Stimulated activated CD4-positive, alpha-beta T cell treated with anti-CD3 and anti-CD28 coated beads, Interleukin-15, amount 100 ng/mL, for 48 hours (primary cell): Measurements from ENCODE around the gene AIFM2.
A peak's percentile ranks its signal among the peaks of the same experiment; 100 is the strongest.

Source experiments
- DNase-seq, 2 donors: peaks; one replicate each; pipeline ENCODE4 v3.0.0-alpha.2; 2020; ENCODE audit warnings: low read depth in 2 of 2

Gene AIFM2

DNA sequence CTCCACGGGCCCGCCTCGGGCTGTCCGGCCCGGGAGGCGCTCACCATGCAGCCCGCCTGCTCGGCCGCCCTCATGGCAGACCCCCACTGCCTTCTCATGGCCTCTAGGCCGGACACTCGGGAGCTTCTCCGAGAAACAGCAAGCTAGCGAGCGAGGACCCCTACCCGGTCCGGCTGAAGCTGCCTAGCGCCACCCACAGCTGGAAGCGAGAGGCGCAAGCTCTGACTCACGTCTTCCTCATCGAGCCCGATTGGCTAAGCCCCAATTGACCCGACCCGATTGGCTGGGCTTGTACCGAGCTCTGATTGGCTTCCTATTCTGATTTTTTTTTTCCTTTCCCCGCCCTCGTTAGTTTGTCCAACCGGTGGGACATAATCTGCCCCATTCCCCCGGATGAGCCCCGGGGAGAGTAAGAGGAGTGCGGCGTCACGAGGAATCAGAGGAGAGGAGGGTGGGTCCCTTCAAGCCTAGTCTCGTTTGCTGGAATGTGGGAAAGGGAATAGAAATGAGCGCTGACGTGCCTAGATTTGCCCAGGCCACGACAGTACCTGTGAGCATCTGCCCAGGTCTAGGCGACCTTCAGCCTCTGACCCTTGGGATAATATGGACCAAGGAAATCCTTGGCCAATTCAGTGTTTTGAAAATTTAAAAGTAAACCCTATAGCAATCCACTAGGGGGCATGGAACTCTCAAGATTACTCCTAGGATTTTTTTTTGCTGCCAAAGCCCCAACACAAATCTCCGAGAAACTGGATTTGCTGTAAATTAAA lies 14.0 kb upstream of the AIFM2 start, which contains the start of gene TYSND1:
TSS of gene TYSND1 (minus strand) at position 212 of the 770 bp plus-strand sequence. CDS start at position 98, 114 bp downstream.
- peak; percentile 91 to 93 for DNase-seq

DNA sequence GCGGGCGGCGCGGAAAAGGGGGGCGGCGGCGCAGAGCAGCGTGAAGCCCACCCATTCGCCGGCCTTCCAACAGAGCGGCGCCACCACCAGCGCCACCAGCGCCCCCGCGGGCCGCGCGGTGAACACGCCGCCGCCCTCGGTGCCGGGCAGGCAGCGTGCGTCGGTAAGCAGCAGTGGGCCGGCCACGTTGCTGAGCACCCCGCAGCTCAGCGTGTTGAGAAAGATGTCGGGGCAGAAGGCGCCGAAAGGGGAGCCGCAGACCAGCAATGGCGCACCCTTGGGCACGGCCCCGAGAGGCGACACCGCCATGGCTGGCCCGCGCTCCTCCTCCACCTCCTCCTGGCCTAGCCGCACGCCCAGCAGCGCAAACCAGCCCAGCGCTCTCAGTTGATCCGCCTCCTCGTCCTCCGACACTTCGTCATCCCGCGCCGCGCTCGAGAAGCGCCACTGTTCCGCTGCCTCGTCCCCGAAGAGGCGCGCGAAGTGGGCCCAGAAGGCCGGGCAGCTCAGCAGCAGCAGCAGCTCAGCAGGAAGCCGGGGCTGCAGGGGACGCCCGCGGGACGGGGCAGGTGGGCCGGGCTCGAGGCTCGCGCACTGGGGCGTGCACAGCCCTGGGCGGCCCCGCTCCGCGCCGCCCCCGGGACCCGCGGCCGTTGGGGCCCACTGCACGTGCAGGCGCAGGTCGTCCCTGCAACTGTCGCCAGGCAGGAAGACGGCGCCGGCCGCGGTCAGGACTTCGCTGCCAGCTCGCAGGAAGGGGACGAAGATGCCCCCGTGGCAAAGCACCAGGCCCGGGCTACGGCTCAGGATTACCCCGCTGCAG lies 13.3 kb upstream of the AIFM2 start:
- peak; percentile 53 to 58 for DNase-seq

DNA sequence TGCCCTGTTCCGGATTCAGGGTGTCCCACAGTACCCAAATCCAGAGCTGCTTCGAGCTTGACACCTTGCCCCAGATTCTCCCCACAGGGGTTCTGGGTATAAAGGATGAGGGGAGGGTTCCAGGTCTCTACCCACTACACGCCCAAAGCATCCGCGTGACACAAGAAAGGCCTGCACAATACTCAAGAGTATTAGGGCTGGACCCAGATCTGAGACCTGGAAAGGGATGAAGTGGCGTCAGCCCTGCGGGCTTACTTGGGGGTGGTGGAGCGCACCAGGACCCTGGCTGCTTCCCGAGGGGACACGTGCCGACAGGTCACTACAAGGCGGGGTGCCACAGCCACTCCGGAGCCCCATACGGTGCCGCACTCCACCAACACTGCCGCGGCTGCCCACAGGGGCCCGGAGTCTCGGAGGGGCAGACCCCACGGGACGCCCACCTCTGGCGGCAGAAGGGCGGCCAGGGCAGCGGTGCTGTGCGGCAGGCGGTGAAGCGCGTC lies 12.6 kb upstream of the AIFM2 start:
- no peak for DNase-seq

DNA sequence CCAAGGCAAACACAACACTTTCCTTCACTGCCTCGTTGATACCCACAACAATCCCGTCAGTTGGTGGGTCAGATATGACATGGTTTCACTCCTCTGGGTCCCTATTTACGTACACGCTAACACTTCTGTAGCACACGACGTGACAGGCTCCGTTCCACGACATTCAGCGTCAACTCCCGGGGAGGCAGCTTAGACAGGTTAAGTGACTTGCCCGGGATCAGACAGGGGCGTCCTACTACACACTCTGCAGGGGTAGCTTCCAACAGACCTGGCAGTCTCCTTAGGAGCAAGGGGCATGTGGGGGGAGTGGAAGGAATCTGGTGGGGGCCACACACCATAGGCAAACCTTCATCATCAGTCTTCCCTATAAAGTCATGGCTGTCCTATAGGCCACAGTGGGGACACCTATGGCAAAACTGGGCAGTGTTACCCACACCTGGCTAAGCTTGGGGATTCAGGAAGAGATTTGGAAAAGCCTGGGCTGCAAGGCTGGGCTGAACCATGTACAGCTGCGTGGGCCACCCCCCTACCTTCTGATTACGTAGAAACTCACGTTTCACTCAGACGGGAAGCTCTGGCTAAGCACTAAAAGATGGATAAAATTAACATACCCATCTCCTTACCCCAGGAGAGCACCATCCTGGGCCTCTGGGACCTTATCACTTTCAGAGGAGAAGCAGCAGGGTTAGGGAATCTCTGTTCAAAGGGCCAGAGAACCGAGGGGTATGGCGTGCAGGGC lies 11.9 kb upstream of the AIFM2 start:
- no peak for DNase-seq

DNA sequence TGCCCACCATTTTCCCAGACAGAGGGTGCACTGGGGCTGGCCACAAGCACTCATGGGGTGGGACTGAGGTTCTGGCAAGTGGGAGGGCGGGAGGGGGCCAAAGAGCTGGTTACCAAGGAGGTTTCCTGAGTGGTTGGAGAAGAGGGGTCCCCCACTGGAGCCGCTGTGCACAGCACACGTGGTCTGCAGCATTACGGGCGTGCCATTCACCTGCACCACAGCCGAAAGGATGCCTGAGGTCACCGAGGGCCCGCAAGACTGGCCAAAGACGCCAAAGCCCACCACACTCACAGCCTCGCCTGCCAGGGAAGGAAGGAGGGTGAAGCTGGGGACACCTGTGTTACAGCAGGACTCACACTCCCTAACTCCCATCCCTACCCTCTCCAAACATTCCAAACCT lies 9.9 kb upstream of the AIFM2 start:
- DNase-seq = no peak

DNA sequence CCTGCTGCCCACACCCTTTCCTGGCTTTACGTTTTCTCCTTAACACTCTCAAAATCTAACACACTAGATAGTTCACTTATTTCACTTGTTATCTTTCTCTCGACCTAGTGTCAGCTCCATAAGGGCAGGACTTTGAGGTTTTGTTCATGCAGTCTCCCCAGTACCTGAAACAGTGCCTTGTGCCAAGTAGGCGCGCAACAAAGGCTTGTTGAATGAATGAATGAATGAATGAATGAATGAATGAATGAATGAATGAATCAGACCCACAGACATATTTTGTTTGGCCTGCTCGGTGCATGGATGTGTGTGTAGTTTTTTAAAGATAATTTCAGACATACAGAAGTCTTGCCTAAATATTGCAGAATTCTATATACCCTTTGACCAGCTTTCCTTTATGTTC lies 7.7 kb upstream of the AIFM2 start:
- DNase-seq = no peak

DNA sequence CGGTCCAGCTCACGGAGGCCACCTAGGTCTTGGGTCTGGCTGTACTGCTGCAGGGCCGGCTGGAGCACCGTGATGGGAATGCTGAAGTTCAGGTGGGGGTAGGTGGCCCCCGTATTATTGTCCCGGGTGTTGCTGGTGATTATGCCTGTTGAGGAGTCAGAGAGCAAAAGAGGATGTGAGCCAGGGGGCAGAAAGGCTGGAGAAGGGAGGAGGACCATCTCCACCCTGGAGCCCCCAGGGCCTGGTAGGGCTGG lies 7.3 kb upstream of the AIFM2 start:
- DNase-seq = no peak

DNA sequence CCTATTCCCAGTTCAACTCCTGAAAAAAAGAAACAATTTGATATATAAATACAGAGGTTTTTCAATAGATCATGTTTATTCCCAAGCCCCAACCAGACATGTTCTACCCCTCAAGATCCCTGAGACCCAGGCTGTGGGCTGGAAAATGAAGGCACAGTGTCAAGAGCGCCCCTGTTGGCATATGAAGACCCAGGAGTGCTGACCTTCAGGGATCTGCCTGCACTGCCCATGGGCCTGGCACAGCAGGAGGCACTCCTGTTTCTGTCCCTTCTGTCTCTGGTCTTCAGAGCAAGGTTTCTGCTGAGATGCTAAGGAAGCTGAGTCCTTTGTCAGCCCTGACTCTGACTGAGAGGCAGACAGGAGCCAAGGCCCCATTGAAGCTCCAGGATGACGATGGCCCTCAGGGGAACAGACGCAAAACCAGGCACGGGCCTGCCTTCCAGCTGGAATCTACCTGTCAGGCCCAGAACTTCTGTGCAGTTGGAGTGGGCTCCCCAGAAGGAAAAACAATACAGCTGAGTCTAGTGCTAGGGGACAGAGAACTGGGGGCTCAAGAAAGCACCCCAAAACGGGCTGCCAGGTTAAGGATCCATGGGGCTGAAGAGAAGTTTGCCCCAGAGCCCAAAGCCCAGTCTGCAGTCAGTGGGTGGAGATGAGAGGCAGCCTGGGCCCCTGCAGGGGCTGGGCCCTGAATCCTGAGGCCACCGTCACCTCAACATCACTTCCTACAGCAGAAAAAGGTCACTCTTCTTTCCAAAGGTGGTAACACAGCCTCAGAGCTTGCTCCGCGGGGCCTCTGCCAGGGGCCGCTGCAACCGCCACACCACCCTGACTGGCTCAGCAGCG lies 6.7 kb upstream of the AIFM2 start:
- DNase-seq = no peak

DNA sequence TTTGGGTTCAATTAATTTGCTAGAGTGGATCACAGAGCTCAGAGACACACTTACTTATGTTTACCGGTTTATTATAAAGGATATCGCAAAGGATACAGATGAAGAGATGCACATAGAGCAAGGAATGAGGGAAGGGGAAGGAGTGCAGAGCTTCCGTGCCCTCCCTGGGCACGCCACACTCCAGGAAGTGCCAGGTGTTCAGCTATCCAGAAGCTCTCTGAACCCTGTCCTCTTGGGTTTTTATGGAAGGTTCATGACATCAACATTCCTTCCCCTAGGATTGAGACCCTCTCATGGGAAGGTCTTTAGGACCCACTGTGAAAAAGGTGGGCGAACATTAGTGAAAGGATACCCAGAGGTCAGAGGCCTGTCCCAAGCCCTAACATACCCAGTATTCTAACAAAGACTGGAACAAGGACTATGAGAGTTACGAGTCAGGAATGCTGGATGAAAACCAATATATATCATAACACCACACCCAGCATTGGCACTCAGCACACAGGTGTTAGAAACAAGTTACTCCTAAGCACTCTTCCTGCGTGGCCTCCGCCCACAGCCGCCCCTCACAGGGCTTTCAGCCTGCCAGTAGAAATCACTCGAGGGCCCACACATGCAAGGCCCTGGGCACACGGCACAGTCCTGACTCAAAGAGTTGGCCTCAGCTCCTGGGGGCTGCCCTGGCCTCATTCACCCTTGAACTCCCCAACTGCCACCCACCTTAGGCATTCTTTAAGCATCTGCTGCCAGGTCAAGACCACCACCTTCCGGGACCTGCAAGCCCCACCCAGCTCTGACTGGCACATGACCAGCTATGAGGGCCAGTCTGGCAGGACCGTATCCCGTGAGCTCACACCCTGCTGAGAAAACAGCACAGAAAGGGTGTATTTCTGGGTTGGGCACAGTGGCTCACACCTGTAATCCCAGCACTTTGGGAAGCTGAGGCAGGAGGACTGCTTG lies 5.6 kb upstream of the AIFM2 start:
- no peak for DNase-seq

DNA sequence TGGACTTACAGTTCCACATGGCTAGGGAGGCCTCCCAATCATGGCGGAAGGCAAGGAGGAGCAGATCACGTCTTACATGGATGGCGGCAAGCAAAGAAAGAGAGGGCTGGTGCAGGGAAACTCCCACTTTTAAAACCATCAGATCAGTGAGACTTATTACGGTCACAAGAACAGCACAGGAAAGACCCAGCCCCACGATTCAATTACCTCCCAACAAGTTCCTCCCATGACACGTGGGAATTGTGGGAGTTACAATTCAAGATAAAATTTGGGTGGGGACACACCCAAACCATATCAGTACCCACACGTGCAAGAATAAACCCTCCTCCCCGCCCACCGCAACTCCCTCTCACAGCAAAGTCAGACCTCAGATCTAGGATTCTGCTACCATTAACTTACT lies 4.5 kb upstream of the AIFM2 start:
- no peak for DNase-seq

DNA sequence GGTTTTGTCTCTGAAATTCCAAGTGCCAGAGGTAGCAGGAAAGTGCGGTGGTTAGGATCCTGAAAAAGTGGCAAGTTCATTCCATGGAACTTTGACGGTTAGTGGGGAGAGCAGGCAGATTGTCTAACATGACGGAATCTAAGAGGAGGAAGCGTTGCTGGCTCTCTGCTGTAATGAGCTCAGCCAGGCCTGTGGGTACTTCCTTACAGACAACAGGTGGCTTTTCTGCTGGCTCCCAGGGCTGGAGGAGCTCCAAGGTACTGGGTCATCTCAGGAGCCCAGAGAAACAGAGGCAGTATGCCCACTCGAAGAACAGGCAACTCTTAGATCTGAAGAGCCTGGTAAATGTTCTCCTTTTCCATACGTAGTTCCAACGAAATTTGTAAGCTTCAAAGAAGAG lies 3.1 kb upstream of the AIFM2 start:
- DNase-seq = no peak

DNA sequence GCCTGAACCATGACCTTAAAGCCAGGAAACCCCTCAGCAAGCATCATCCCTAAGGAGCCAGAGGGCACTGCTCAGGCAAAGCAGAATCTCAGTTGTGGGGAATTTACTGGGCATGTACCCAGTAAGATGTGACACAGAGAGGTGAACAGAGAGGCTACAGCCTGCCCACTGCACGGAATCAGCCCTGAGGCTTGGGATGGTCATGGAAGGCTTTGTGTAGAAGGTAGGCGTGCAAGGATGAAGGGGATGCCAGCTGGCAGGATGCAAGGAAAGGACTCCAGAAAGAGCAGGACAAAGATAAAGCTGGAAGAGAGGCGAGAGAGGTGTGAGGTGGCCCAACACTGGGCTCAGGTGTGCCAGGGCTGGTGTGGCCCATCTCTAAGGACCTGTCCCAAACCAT lies 2.4 kb upstream of the AIFM2 start:
- DNase-seq = no peak

DNA sequence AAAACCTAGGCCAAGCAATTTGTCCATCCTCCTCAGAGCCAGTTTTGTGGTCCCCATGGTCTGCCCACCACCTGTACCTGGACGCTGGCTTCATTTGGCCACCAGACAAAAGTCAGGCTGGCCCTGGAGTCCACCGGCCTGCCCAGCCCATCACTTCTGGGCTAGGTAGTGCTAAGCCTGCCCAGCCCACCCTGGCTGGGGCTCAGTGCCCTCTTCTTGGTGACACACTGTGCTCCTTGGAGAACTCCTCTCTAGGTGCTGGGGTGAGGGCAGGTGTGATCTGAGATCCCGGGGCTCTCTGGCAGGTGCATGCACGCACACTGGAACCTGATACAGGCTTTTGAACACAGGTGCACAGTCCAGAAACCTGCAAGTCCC lies 1.1 kb downstream of the AIFM2 start:
- DNase-seq = no peak

DNA sequence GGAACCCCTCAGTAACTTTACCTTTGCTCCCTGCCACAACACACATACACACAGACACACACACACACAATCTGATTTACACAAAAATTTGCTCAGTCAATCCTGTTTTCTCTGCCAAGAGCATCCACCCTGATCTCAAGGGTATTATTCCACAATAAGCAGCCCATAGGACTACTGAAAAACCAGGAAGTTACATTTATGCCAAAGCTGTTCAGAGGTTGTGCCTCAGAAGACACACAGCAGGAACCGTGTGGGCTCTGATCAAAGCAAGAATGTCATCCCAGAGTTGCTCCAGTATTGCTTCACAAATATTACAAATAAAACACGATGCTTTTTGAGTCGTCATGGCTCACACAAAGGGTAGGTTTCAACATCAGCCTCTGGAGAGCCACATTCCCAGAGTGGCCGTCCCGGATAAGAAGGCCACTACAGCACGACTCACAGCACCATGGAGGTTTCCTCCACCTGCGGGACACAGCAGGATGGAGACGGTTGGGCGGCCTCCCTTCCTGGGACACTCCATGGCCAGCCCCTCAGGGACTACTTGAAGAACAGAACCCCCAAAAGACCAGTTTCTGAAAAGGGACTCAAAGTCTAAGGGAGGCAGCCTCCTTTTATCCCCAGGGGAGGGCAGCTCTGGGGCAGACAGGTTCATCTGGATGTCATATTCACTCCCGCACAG lies 1.6 kb downstream of the AIFM2 start:
- no peak for DNase-seq

DNA sequence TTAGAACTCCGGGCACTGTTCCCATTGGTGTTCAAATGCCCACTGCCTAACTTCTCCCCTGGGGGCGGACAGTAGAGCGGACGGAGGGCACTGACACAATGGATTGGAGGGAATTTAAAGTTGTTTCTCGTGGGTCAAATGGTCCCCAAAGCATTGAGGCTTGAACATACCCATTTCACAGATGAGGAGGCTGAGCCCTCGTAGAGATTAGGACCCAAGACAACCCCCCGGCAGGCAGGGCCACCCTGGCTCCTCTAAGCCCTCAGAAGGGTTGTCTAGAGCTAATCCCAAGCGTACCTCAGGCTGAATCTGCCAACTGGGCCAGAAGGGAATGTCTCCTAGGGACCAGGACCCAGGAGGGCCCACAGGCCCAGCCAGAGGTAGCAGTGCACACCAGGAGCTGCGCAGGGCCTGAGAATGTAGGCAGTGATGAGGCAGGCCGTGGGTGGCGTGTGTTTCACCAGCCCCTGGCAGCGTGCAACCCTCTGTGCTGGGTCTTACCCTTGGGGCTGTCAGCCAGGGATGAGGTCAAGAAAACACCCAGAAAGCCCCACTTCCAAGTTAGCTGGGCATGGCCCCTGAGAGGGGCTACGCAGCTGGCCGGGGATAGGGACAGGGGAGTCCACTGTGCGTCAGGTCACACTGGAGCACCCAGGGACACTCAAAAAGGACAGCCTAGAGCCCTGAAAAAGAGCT lies 5.8 kb downstream of the AIFM2 start:
- no peak for DNase-seq

DNA sequence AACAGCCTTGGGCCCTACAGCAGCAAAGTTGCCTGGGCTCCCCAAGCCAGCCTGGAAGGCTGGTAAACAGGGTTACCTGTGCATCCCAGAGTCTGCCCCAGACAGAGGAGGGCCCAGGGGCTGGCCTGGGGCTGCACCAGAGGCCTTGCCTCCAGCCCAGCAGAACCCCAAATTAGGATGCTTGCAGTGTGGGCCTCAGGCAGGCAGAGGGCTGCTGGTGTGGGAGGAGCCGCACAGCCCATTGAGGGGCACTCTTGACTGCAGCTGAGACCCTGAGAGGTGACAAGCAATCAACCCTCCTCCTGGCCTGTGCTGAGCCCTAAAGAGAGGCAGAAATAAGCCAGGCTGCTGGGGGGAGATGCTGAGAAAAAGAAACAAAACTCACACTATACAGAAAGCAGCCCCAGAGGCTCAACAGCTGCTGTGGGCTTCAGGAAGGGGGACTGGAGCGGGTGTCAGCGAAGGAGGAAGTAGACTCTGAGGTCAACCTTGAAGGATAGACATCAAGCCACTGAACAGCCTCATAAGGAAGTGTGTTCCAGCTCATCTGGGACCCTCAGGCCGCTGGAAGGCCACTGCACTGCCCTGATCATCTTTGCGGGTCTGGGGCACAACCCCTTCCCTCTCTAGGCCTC lies 6.6 kb downstream of the AIFM2 start:
- no peak for DNase-seq

DNA sequence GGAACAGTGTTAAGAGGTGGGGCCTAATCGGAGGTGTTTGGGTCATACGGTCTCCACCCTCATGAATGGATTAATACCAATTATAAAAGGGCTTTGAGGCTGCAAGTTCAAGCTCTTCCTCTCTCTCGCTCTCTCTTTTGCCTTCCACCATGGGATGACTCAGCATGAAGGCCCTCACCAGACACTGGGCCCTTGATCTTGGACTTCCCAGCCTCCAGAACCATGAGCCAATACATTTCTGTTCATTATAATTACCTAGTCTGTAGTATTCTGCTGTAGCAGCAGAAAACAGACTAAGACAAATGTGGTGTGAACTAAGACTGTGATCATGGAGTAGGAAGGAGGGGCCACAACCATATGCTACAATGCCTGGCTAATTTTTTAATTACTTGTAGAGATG lies 7.7 kb downstream of the AIFM2 start:
- no peak for DNase-seq

DNA sequence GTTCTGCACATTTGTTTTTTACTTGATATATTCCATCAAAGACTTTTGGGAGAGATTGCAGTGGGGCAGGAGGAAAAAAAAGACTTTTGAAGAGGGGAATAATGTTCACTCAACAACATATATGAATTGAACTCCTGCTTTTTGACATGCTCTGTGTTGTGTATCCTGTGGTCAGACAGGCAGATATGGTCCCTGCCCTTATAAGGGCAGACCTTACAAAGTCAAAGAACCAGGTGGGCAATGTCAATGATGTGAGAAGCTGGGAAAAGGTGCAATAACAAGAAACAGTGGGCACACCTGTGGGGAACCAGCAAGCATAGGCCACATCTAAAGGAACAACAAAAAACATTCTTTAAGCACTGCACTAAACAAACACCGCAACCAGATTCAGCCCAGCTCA lies 8.2 kb downstream of the AIFM2 start:
- no peak for DNase-seq

DNA sequence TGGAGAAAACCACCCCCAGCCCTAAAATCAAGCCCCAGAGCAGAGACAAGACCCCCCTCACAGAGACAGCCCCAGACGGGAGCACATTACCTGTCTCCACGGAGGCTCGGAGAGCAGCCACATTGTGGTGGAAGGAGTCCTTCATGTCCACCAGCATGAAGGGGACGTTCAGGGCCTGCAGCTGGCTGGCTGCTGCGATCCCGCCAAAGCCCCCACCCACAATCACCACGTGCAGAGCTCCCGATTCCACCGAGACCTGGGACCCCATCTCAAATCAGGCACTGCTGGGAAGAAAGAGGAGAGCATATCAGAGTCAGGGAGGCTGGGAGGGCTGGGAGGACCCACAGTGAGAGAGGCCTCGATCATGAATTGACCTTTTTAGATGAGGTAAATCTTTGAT lies 8.8 kb downstream of the AIFM2 start:
- no peak for DNase-seq
